HEK293T (cell line): ENCODE measurements around the gene MAPK9.
A peak's percentile ranks its signal among the peaks of the same experiment; 100 is the strongest.

Experiments
- CTCF ChIA-PET: fragments of 350-600 bp; formaldehyde crosslinking; extraction: SDS; loops from one replicate; lab custom pipeline; 2021; ENCODE audit warnings: antibody characterized with exemption, inconsistent platforms; lab: Yijun Ruan, JAX
- POLR2A ChIA-PET: fragments of 350-600 bp; formaldehyde crosslinking; extraction: SDS; loops from one replicate; lab custom pipeline; 2020; ENCODE audit warnings: antibody characterized with exemption, inconsistent platforms; lab: Yijun Ruan, JAX
- DNase-seq: peaks from one replicate; pipeline ENCODE4 v3.0.0; 2012; ENCODE audit warnings: mixed read lengths; ENCODE audit errors: extremely low spot score
- ARNT ChIP-seq: fragments of 450-650 bp; IDR thresholded peaks from 2 replicates; pipeline ENCODE4 v1.6.1; 2017; ENCODE audit warnings: mild to moderate bottlenecking
- BHLHE40 ChIP-seq: fragments of 450-650 bp; IDR thresholded peaks from 2 replicates; pipeline ENCODE4 v1.6.1; 2016; ENCODE audit warnings: mild to moderate bottlenecking, moderate library complexity, borderline replicate concordance
- CTBP1 ChIP-seq: fragments of 450-650 bp; IDR thresholded peaks from 2 replicates; pipeline ENCODE4 v1.6.1; 2016; ENCODE audit warnings: borderline replicate concordance
- ELF4 ChIP-seq: fragments of 450-650 bp; IDR thresholded peaks from 2 replicates; pipeline ENCODE4 v1.6.1; 2017; ENCODE audit warnings: antibody characterized with exemption
- FOXA1 ChIP-seq: fragments of 450-650 bp; IDR thresholded peaks from 2 replicates; pipeline ENCODE4 v1.6.1; 2016; ENCODE audit warnings: mild to moderate bottlenecking
- FOXK2 ChIP-seq: fragments of 450-650 bp; IDR thresholded peaks from 2 replicates; pipeline ENCODE4 v1.6.1; 2016; ENCODE audit warnings: mild to moderate bottlenecking
- FOXM1 ChIP-seq: fragments of 450-650 bp; IDR thresholded peaks from 2 replicates; pipeline ENCODE4 v1.6.1; 2017; ENCODE audit warnings: mild to moderate bottlenecking, borderline replicate concordance
- HDGF ChIP-seq: fragments of 450-650 bp; IDR thresholded peaks from 2 replicates; pipeline ENCODE4 v1.6.1; 2017; ENCODE audit warnings: antibody characterized with exemption, borderline replicate concordance
- L3MBTL2 ChIP-seq: fragments of 450-650 bp; conservative IDR thresholded peaks from 2 replicates; pipeline ENCODE4 v1.6.1; 2016; ENCODE audit warnings: mild to moderate bottlenecking
- LEF1 ChIP-seq: fragments of 450-650 bp; IDR thresholded peaks from 2 replicates; pipeline ENCODE4 v1.6.1; 2017; ENCODE audit warnings: mild to moderate bottlenecking, borderline replicate concordance
- NFRKB ChIP-seq: fragments of 450-650 bp; IDR thresholded peaks from 2 replicates; pipeline ENCODE4 v1.6.1; 2016; ENCODE audit warnings: mild to moderate bottlenecking, moderate library complexity
- SP1 ChIP-seq: fragments of 450-650 bp; IDR thresholded peaks from 2 replicates; pipeline ENCODE4 v1.6.1; 2017
- SUZ12 ChIP-seq: fragments of 450-650 bp; IDR thresholded peaks from 2 replicates; pipeline ENCODE4 v1.6.1; 2016; ENCODE audit warnings: mild to moderate bottlenecking
- TARDBP ChIP-seq: fragments of 450-650 bp; IDR thresholded peaks from 2 replicates; pipeline ENCODE4 v1.6.1; 2016
- ZNF384 ChIP-seq: fragments of 450-650 bp; IDR thresholded peaks from 2 replicates; pipeline ENCODE4 v1.6.1; 2016
- TF ChIP-seq, protein P1 (sequence below): fragments of 450-650 bp; IDR thresholded peaks from 2 replicates; pipeline ENCODE4 v1.6.1; 2016

MAPK9 gene

GRCh38 chr5:180318456-180319089 lies 26.7 kb upstream of the MAPK9 start:
- TF ChIP-seq ZNF384 (no peak), FOXK2 (no peak), BHLHE40 (no peak), HDGF (no peak), FOXM1 (no peak), L3MBTL2 (no peak), FOXA1 (no peak), ELF4 (no peak), LEF1 (no peak), SUZ12 (no peak), NFRKB (no peak), ARNT (no peak), SP1 (no peak), CTBP1 (no peak), TARDBP (no peak)
- TF ChIP-seq, protein P1, sequence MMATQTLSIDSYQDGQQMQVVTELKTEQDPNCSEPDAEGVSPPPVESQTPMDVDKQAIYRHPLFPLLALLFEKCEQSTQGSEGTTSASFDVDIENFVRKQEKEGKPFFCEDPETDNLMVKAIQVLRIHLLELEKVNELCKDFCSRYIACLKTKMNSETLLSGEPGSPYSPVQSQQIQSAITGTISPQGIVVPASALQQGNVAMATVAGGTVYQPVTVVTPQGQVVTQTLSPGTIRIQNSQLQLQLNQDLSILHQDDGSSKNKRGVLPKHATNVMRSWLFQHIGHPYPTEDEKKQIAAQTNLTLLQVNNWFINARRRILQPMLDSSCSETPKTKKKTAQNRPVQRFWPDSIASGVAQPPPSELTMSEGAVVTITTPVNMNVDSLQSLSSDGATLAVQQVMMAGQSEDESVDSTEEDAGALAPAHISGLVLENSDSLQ = no peak
- DNase-seq = no peak
- CTCF ChIA-PET = interaction anchor here (1.3 to 1.6 kb wide), 2 partner anchors 13 to 25 kb away, joined by 3 read pairs; no protein-coding TSS in a partner anchor
- POLR2A ChIA-PET = no interaction called here

DNA sequence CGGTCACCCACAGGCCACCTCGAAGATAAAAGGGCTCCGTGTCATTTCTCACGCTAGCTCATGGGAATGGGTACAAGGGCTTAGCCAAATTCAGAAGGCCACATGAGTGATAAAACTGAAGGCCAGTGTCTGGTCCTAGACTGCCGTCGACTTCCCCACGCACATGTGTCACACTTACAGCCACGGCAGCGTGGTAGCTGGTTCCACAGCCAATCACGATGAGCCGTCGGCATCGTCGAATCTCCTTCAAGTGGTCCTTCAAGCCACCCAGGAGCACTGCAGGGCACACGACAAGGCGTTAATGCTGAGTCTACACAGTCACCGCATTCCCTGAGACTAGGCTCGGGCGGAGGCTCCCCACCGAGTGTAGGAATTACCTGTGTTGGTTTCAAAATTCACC lies 24.7 kb upstream of the MAPK9 start:
- POLR2A ChIA-PET = no interaction called here
- CTCF ChIA-PET = interaction anchor here (0.9 to 2.7 kb wide), 7 partner anchors 10 to 27 kb away, joined by 4 to 23 read pairs (median 9); no protein-coding TSS in a partner anchor
- DNase-seq = no peak
- TF ChIP-seq L3MBTL2 (no peak), BHLHE40 (no peak), SP1 (no peak), ZNF384 (no peak), LEF1 (no peak), CTBP1 (no peak), ELF4 (no peak)

- DNase-seq = peak; percentile 82
- TF ChIP-seq LEF1 (no peak), HDGF (no peak), FOXK2 (no peak), TARDBP (no peak), FOXM1 (no peak), ELF4 (no peak), FOXA1 (no peak), NFRKB (no peak), SP1 (no peak), SUZ12 (no peak), ZNF384 (no peak), ARNT (no peak), CTBP1 (no peak), L3MBTL2 (no peak)
- ChIA-PET POLR2A (interaction anchor here (1.0 kb wide), 2 partner anchors 13 to 22 kb away, joined by 4 to 6 read pairs; no protein-coding TSS in a partner anchor), CTCF (interaction anchor here (0.6 to 2.7 kb wide), 15 partner anchors 8 to 150 kb away, joined by 3 to 23 read pairs (median 5); partner anchors contain the start of gene MAPK9)
Measured at GRCh38 chr5:180315762-180316212, 23.9 kb upstream of the MAPK9 start.

- no peak for DNase-seq
- ChIA-PET CTCF (interaction anchor here (0.7 to 2.4 kb wide), 4 partner anchors 15 to 186 kb away, joined by 3 to 23 read pairs (median 6); no protein-coding TSS in a partner anchor), POLR2A (interaction anchor here (0.7 to 0.9 kb wide), 2 partner anchors 9 to 1111 kb away, joined by 3 read pairs; no protein-coding TSS in a partner anchor)
- TF ChIP-seq ARNT (no peak), BHLHE40 (no peak), SP1 (no peak), TARDBP (no peak), ZNF384 (no peak), FOXK2 (no peak), L3MBTL2 (no peak)
Measured at GRCh38 chr5:180313677-180314505, 22.0 kb upstream of the MAPK9 start.

DNA sequence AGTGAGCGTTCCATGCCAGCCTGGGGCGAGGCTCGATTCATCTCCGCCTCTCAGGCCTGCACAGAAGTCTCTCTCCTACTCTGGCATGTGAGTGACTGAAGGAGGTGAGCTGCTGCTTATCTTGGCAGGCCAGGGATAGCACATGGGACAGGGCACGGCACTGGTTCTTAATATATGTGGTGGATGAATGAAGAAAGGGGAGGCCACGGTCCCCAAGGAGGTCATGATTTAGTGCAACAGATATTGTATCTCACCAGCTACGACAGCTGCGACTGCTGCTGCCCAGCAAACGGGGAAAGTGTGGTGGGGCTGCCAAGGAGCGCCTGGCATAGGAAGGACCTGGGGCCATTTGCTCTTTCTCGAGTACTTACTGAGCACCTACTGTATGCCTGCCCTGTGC lies 19.3 kb upstream of the MAPK9 start:
- POLR2A ChIA-PET = no interaction called here
- CTCF ChIA-PET = interaction anchor here (1.5 kb wide), 1 partner anchor 18 kb away, joined by 5 read pairs; no protein-coding TSS in a partner anchor
- TF ChIP-seq CTBP1 (no peak), NFRKB (no peak), BHLHE40 (no peak), HDGF (no peak), SP1 (no peak), LEF1 (no peak), FOXK2 (no peak), ELF4 (no peak), ARNT (no peak), SUZ12 (no peak), L3MBTL2 (no peak), ZNF384 (no peak), TARDBP (no peak), FOXA1 (no peak), FOXM1 (no peak)
- TF ChIP-seq, protein P1 = no peak

GRCh38 chr5:180306796-180307195 lies 14.9 kb upstream of the MAPK9 start:
- TF ChIP-seq L3MBTL2 (no peak), LEF1 (no peak), SP1 (no peak), BHLHE40 (no peak)
- DNase-seq = no peak
- CTCF ChIA-PET = interaction anchor here (1.8 kb wide), 1 partner anchor 9 kb away, joined by 9 read pairs; no protein-coding TSS in a partner anchor
- POLR2A ChIA-PET = no interaction called here

More for the DNA sequence above, 19.3 kb upstream of the MAPK9 start:
- no peak for DNase-seq
